ELR (cell line): ENCODE data around the gene FBXO9.

Source experiments
- DNase-seq: peaks from one replicate; pipeline ENCODE4 v3.0.0-alpha.2; 2015; ENCODE audit warnings: low read depth

Gene FBXO9

DNA sequence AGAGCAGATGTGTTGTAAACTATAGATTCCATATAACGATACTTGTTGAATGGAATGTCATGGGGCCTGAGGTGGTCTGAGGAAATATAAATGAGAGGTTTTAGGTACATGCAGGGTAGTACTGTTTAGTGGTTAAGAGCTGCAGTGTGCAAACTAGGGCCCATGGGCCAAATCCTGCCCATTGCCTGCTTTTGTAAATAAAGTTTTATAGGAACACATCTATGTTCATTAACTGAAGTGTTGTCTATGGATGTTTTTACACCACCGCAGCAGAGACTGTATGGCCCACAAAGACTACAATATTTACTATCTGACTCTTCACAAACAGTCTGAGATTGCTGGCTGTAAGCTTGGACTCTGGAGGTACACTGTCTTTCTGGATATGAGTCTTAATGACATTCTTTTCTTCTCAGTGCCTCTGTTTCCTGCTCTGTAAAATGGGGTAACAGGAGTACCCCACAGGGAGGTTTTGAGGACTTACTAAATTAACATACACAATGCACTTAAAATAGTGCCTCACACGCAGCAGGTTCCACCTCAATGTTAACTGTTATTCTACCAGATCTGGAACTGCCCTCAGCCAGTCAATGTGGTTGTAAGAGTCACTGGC, 70.9 kb downstream of the FBXO9 start:
- no peak for DNase-seq

DNA sequence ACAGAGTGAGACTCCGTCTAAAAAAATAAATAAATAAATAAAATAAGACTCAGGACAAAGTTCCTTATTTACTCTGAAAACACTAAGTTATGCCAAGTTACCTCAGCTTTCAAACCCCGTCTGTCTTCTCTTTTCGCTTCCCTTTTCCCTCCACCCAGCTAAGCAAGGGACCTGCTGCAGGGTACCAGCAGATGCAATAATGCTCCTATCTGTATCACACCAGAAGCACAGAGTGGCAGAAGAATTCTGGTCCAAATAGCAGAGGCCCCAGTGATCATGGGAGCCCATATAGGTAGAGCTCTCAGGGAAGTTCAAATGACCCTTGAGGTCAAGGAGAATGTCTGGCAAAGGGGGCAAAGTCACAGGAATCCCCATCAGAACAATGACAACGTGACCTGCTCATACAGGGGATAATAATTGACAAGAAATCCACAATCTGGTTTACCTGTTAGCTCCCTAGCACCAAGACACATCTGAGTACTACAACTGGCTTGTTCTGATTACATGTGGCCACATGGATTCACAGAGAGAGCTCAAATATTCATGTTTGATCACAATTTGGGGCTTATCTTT, 74.7 kb downstream of the FBXO9 start:
- DNase-seq, result no peak

DNA sequence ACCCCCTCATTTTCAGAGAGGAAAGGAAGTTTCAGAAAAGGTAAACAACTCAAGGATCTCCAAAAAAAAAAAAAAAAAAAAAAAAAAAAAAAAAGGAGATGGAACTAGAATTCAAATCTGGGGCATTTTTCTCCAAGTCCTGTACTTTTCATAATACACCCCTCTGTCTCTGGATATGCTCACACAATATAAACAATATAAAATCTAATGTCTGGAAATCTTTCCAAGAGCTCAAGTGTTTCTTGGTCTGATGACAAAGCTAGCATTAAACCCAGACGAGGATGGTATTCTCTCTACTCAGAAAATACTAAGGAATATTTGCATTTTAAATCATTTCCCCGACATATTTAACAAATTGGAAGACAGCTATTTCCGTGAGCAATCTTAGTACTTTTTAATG, 77.6 kb downstream of the FBXO9 start:
- no peak for DNase-seq

DNA sequence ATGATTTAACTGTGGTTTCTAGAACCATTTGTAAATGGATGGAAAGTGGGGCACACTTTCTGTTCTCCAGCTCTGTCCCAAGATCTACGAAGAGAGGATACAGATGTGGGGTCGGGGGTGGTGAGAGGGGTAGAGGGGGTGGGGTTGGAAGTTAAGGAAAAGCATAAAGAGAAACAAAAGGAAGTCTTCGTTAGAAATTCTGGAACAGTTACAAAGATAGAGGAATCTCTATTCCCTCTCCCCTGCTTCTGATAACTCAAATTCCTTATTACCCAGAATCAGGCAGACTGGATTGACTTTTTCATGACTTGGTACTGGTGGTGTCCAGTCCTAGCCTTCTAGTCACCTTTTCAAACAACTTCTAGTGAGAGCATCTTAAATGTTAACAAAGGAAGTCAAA, 78.5 kb downstream of the FBXO9 start:
- DNase-seq, result no peak

DNA sequence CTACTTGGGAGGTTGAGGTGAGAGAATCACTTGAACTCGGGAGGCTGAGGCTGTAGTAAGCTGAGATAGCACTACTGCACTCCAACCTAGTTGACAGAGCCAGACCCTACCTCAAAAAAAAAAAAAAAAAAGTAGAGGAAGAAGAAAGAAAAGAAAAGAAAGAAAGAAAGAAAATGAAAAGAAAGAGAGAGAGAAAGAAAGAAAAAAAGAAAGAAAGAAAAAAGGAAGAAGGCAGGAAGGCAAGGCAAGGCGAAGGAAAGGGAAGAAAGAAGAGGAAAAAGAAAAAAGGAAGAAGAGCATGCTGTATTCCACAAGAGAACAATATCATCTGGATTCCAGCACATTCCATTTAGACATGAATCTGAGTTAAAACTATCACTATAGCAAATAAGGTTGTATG, 79.6 kb downstream of the FBXO9 start:
- no peak for DNase-seq

DNA sequence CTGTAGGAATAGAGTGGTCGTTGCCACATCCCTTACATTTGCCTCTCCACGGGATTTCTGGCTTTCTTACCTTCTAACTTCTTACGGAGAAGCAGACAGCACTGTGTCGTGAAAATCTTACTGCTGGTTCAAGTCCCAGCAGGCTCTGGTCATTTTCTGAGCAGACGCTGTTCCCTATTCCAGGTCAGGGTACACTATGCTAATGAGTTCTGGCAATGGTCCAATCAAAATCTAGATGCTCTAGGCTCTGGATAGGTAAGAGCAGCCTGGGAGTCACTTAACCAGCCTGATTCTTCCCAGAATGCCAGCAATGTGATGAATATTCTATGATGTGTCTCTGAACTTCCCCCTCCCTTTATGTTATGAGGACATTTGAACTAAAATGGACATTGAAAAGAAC, 83.5 kb downstream of the FBXO9 start, which contains the start of gene GCM1:
Gene GCM1, minus strand, starts transcription at position 158 of the 400 bp plus-strand sequence. CDS start 3,209 bp downstream, outside the sequence.
- DNase-seq, result no peak
